Aorta (tissue), 5 donors: ENCODE results near the gene CAMTA2. TPM values are rescaled to one million over a fixed set of nuclear protein-coding genes. Genes with fewer than 3 reads are reported as not detected.
A peak's percentile ranks its signal among the peaks of the same experiment; 100 is the strongest.

Experiments used
- ATAC-seq: fragments of 200-7000 bp; cut with Tn5 transposase; one replicate; pipeline ENCODE4 v1.9.1; 2022; ENCODE audit warnings: moderate library complexity; ENCODE audit not compliant: low FRiP score
- DNase-seq, 2 donors: peaks; one replicate each; pipeline ENCODE4 v3.0.0-alpha.2; 2020
- H3K27ac ChIP-seq, 2 donors: one replicate each; pipeline ENCODE4 v1.5.1; 2013; ENCODE audit warnings: low read length in 2 of 2, mild to moderate bottlenecking in 2 of 2, moderate library complexity in 2 of 2, control low read depth in 1 of 2, inconsistent platforms in 1 of 2, low read depth in 1 of 2
- H3K27me3 ChIP-seq, 2 donors: one replicate each; pipeline ENCODE4 v1.6.1; 2013; ENCODE audit warnings: control low read depth in 1 of 2, low read length in 1 of 2, mild to moderate bottlenecking in 1 of 2, moderate library complexity in 1 of 2; ENCODE audit not compliant: insufficient read depth in 2 of 2, control insufficient read depth in 1 of 2
- H3K36me3 ChIP-seq, 2 donors: one replicate each; pipeline ENCODE4 v1.6.1; 2013; ENCODE audit warnings: control low read depth in 1 of 2, low read length in 1 of 2, mild to moderate bottlenecking in 1 of 2; ENCODE audit not compliant: insufficient read depth in 2 of 2, control insufficient read depth in 1 of 2
- H3K4me1 ChIP-seq, 2 donors: one replicate each; pipeline ENCODE4 v1.6.1; 2013; ENCODE audit warnings: low read length in 2 of 2, control low read depth in 1 of 2, mild to moderate bottlenecking in 1 of 2, moderate library complexity in 1 of 2; ENCODE audit not compliant: insufficient read depth in 2 of 2, control insufficient read depth in 1 of 2
- H3K4me3 ChIP-seq, 2 donors: one replicate each; pipeline ENCODE4 v1.5.1; 2013; ENCODE audit warnings: low read length in 2 of 2, control low read depth in 1 of 2, mild to moderate bottlenecking in 1 of 2
- H3K9me3 ChIP-seq: one replicate; pipeline ENCODE4 v1.6.1; 2013; ENCODE audit warnings: mild to moderate bottlenecking, low read length; ENCODE audit not compliant: control insufficient read depth
- WGBS, 2 donors: extraction: QIAGEN DNeasy Blood & Tissue Kit; methylation state at CpG; one replicate each; pipeline ENCODE4 v1.1.7; 2013; 5-methylcytosine and 5-hydroxymethylcytosine counted together
- intact Hi-C, 2 donors: fragments of 100-400 bp; cut with DNase I; formaldehyde crosslinking; loops; one replicate each; pipeline versions ENCODE4 v1.14.2 to v1.15.0; 2022
- polyA plus RNA-seq, 2 donors: library from polyadenylated mRNA; stranded (reverse); fragments of 200-250 nt; gene quantifications; one replicate each; pipeline ENCODE4 v1.2.3, GENCODE V29; 2013
- total RNA-seq, 2 donors: library from RNA; stranded (reverse); fragmentation: NEBNext Ultra II Directional; extraction: Animal tissue kit (Norgen Biotek cat#: 25700); gene quantifications; one replicate each; pipeline ENCODE4 v1.2.1, GENCODE V29; 2021
- donor health status: healthy with polysubstance abuse.
- donor health status: Bipolar disorder and iron deficiency.
- donor health status: DM: no; HTN: no; CAD: no.
- donor health status: DM: no; HTN: no; CAD: no.
- donor health status: DM: yes; HTN: yes; CAD: no.

CAMTA2 gene
- total and polyA plus RNA-seq, 4 donors: 21.7 to 68.1 (median 64.8) TPM

- intact Hi-C loops: loop anchor here in 1 of 2 donors (5.0 kb wide), 1 partner anchor 50 kb away; the partner anchor contains the start of genes INCA1 and KIF1C
- Histone ChIP-seq H3K4me1 (no peaks in the 10 kb centered on the region), H3K9me3 (no peaks in the 10 kb centered on the region), H3K36me3 (no peaks in the 10 kb centered on the region), H3K27ac (peak overlapping the region; percentile 57 to 96), H3K27me3 (peaks cover 0 to 2% of the 10 kb centered on the region in 2 donors), H3K4me3 (peak overlapping the region; percentile 72 to 92)
- DNase-seq (peak; percentile 82 to 90), ATAC-seq (peak; percentile 62)
- 0 to 1% methylated on average over 50 to 56 of the region's 56 CpGs for WGBS, 2 donors
These were observed 39.9 kb downstream of the CAMTA2 start for GRCh38 chr17:4947411-4948165.

- no peaks in the 10 kb centered on the region for H3K9me3 ChIP-seq
- DNase-seq (peak in 1 of 2 donors; percentile 56), ATAC-seq (no peak)
- WGBS, 2 donors: 0% methylated on average over 7 of the region's 7 CpGs
- H3K4me3 ChIP-seq: peak overlapping the region; percentile 72 to 92
- peaks cover 0 to 2% of the 10 kb centered on the region in 2 donors for H3K27me3 ChIP-seq
- H3K27ac ChIP-seq: peak overlapping the region; percentile 30 to 57
- intact Hi-C loops: loop anchor here in 1 of 2 donors (5.0 kb wide), 1 partner anchor 50 kb away; the partner anchor contains the start of genes INCA1 and KIF1C
- no peaks in the 10 kb centered on the region for H3K36me3 ChIP-seq
- H3K4me1 ChIP-seq: no peaks in the 10 kb centered on the region
These were observed 40.5 kb downstream of the CAMTA2 start for GRCh38 chr17:4947010-4947410.

GRCh38 chr17:4946312-4946976 lies 41.0 kb downstream of the CAMTA2 start:
- no peaks in the 10 kb centered on the region for H3K36me3 ChIP-seq
- 25 to 31% methylated on average over 16 of the region's 16 CpGs for WGBS, 2 donors
- H3K27ac ChIP-seq: peak overlapping the region in 1 of 2 donors; percentile 5

GRCh38 chr17:4945944-4946280 lies 41.6 kb downstream of the CAMTA2 start:
- intact Hi-C loops: loop anchor here in 1 of 2 donors (5.0 kb wide), 1 partner anchor 51 kb away; the partner anchor contains the start of genes INCA1 and KIF1C
- no peaks in the 10 kb centered on the region for H3K4me1 ChIP-seq
- no peak for ATAC-seq
- H3K27me3 ChIP-seq: peaks cover 0 to 2% of the 10 kb centered on the region in 2 donors
- H3K4me3 ChIP-seq: peak overlapping the region in 1 of 2 donors; percentile 72
- no peaks in the 10 kb centered on the region for H3K9me3 ChIP-seq
- DNase-seq: no peak
- H3K27ac ChIP-seq: peak overlapping the region in 1 of 2 donors; percentile 16
- no peaks in the 10 kb centered on the region for H3K36me3 ChIP-seq
- 31 to 37% methylated on average over 4 of the region's 4 CpGs for WGBS, 2 donors

More at GRCh38 chr17:4946312-4946976, 41.0 kb downstream of the CAMTA2 start:
- ATAC-seq: no peak
- H3K4me1 ChIP-seq: no peaks in the 10 kb centered on the region
- intact Hi-C loops: loop anchor here in 1 of 2 donors (5.0 kb wide), 1 partner anchor 51 kb away; the partner anchor contains the start of genes INCA1 and KIF1C
- DNase-seq: no peak
- H3K27me3 ChIP-seq: peaks cover 0 to 2% of the 10 kb centered on the region in 2 donors
- H3K9me3 ChIP-seq: no peaks in the 10 kb centered on the region
- H3K4me3 ChIP-seq: peak overlapping the region; percentile 72 to 92

GRCh38 chr17:4945176-4945943 lies 42.1 kb downstream of the CAMTA2 start:
- no peaks in the 10 kb centered on the region for H3K9me3 ChIP-seq
- intact Hi-C loops: loop anchor here in 1 of 2 donors (5.0 kb wide), 1 partner anchor 52 kb away; the partner anchor contains the start of genes INCA1 and KIF1C
- DNase-seq (peak; percentile 90 to 93), ATAC-seq (peak; percentile 56)
- H3K27me3 ChIP-seq: peaks cover 0 to 2% of the 10 kb centered on the region in 2 donors
- WGBS, 2 donors: 27 to 36% methylated on average over 7 of the region's 7 CpGs
- H3K4me3 ChIP-seq: no peak overlapping the region
- H3K27ac ChIP-seq: peak overlapping the region; percentile 33 to 65
- H3K36me3 ChIP-seq: no peaks in the 10 kb centered on the region
- H3K4me1 ChIP-seq: no peaks in the 10 kb centered on the region

GRCh38 chr17:4944554-4945175 lies 42.8 kb downstream of the CAMTA2 start:
- H3K27ac ChIP-seq: peak overlapping the region in 1 of 2 donors; percentile 65
- no peaks in the 10 kb centered on the region for H3K9me3 ChIP-seq
- no peaks in the 10 kb centered on the region for H3K36me3 ChIP-seq
- 47 to 54% methylated on average over 8 of the region's 8 CpGs for WGBS, 2 donors
- H3K4me1 ChIP-seq: no peaks in the 10 kb centered on the region
- intact Hi-C loops: loop anchor here in 1 of 2 donors (5.0 kb wide), 1 partner anchor 53 kb away; the partner anchor contains the start of genes INCA1 and KIF1C
- ATAC-seq (no peak), DNase-seq (no peak)
- peaks cover 0 to 2% of the 10 kb centered on the region in 2 donors for H3K27me3 ChIP-seq
- H3K4me3 ChIP-seq: no peak overlapping the region

GRCh38 chr17:4944163-4944553 lies 43.3 kb downstream of the CAMTA2 start:
- H3K36me3 ChIP-seq: no peaks in the 10 kb centered on the region
- DNase-seq: no peak
- no peaks in the 10 kb centered on the region for H3K9me3 ChIP-seq
- intact Hi-C loops: no loop called here
- no peak overlapping the region for H3K27ac ChIP-seq
- no peaks in the 10 kb centered on the region for H3K4me1 ChIP-seq
- 22 to 27% methylated on average over 3 of the region's 3 CpGs for whole genome bisulfite sequencing, 2 donors
- no peak for ATAC-seq
- no peak overlapping the region for H3K4me3 ChIP-seq
- H3K27me3 ChIP-seq: peaks cover 0 to 2% of the 10 kb centered on the region in 2 donors
